Pancreas (tissue), 10 donors: ENCODE measurements around the gene SND1. TPM values are rescaled to one million over a fixed set of nuclear protein-coding genes. Genes with fewer than 3 reads are reported as not detected.

Experiments
- ATAC-seq, 4 donors: fragments of 200-7000 bp; cut with Tn5 transposase; one replicate each; pipeline versions ENCODE4 v1.8.0 to v1.9.1; 2020; ENCODE audit warnings: mild to moderate bottlenecking in 4 of 4, moderate library complexity in 4 of 4
- DNase-seq, 6 donors: peaks; one replicate each; pipeline ENCODE4 v3.0.0-alpha.2; 2020
- FAIRE-seq: peaks from 2 replicates; lab custom pipeline; 2012; peaks lifted over from hg19 to GRCh38; lab: Jason Lieb, UNC
- H3K27ac ChIP-seq, 4 donors: fragments of 200-600 bp; sonication (generic); 1 replicate in 3 of 4; 2 replicates in 1 of 4; pipeline versions ENCODE4 v1.5.0 to v1.8.0; 2020
- H3K27me3 ChIP-seq, 4 donors: fragments of 200-600 bp; one replicate each; pipeline ENCODE4 v1.8.0; 2021
- H3K36me3 ChIP-seq, 3 donors: fragments of 200-600 bp; sonication (generic) in 1 of 3; one replicate each; pipeline versions ENCODE4 v1.5.0 to v1.8.0; 2020 to 2021
- H3K4me1 ChIP-seq, 3 donors: fragments of 200-600 bp; one replicate each; pipeline ENCODE4 v1.8.0; 2021
- H3K4me3 ChIP-seq, 4 donors: fragments of 200-600 bp; sonication (generic) in 2 of 4; one replicate each; pipeline versions ENCODE4 v1.5.0 to v1.8.0; 2020 to 2021
- H3K9me3 ChIP-seq, 4 donors: fragments of 200-600 bp; one replicate each; pipeline ENCODE4 v1.8.0; 2021
- CTCF ChIP-seq, 4 donors: fragments of 200-600 bp; sonication (generic) in 3 of 4; IDR thresholded peaks; one replicate each; pipeline versions ENCODE4 v1.5.0 to v1.8.0; 2021; ENCODE audit warnings: antibody characterized with exemption in 4 of 4
- WGBS, 2 donors: extraction: QIAGEN DNeasy Blood & Tissue Kit; methylation state at CpG; one replicate each; pipeline ENCODE4 v1.1.7; 2013; 5-methylcytosine and 5-hydroxymethylcytosine counted together
- intact Hi-C, 3 donors: fragments of 100-400 bp; cut with DNase I; formaldehyde crosslinking; loops; one replicate each; pipeline versions ENCODE4 v1.11.1 to v1.14.2; 2022
- microRNA-seq, 2 donors: library from miRNA; unstranded; fragments of <30 nt; microRNA quantifications; one replicate each; pipeline versions ENCODE4 to v1.1.0, GENCODE V29; 2019 to 2020
- polyA plus RNA-seq, 2 donors: library from polyadenylated mRNA; stranded (reverse); fragments of 200-250 nt; gene quantifications; one replicate each; pipeline ENCODE4 v1.2.3, GENCODE V29; 2013
- total RNA-seq, 6 donors: library from RNA; stranded (reverse); fragmentation: NEBNext Ultra II Directional in 4 of 6; extraction: Animal tissue kit (Norgen Biotek cat#: 25700) in 4 of 6; gene quantifications; one replicate each; pipeline versions ENCODE4 v1.2.1 to v1.2.4, GENCODE V29; 2021 to 2023
- donor health status: healthy with polysubstance abuse.
- donor health status: DM: no; HTN: no; CAD: no; lungs with moderate emphysema.
- donor health status: DM: no; HTN: no; CAD: no.
- donor health status: control.
- donor health status: control.
- donor health status: Bipolar disorder and iron deficiency.
- donor health status: DM: yes; HTN: yes; CAD: no.
- donor health status: DM: no; HTN: no; CAD: no.
- donor health status: DM: no; HTN: no; CAD: no.
- donor health status: DM: yes; HTN: yes; CAD: no.

The SND1 gene
- total and polyA plus RNA-seq, 8 donors, result 84.1 to 308 (median 225) TPM

- 89 to 90% methylated on average over 6 of the region's 6 CpGs for WGBS, 2 donors
- no peak overlapping the region for H3K27ac ChIP-seq
- TF ChIP-seq CTCF (IDR thresholded peaks at IDR 0.05), result no peak
- ATAC-seq (no peak), FAIRE-seq (no peak), DNase-seq (no peak)
- no peak overlapping the region for H3K4me3 ChIP-seq
- no peaks in the 10 kb centered on the region for H3K9me3 ChIP-seq
- H3K27me3 ChIP-seq, result no peaks in the 10 kb centered on the region
- H3K36me3 ChIP-seq, result no peaks in the 10 kb centered on the region
- H3K4me1 ChIP-seq, result no peaks in the 10 kb centered on the region
- intact Hi-C loops, result loop anchor here in 1 of 3 donors (5.0 kb wide), 1 partner anchor 61 kb away; no protein-coding TSS in a partner anchor
Observed at GRCh38 chr7:128141683-128142195, 489.7 kb downstream of the SND1 start.

Small RNAs within 50 kb of the gene (microRNA-seq; reads per million reads assigned to microRNA genes)
- 0 reads per million in 2 donors for gene MIR593

Other genes with a start within 250 kb of the SND1 start
- gene GCC1, start 66.6 kb upstream of the SND1 start, total RNA-seq, result 10 to 100 TPM in 1 of 6 donors, 1 to 10 TPM in 5; 6.5 to 12.2 (median 7.0) TPM
- gene GCC1, start 66.6 kb upstream of the SND1 start, polyA plus RNA-seq, result 1 to 10 TPM; 4.3 to 4.6 TPM
- 10 to 100 TPM; 71.0 to 86.4 (median 76.8) TPM for gene ARF5, start 63.8 kb upstream of the SND1 start, total RNA-seq
- gene ARF5, start 63.8 kb upstream of the SND1 start, polyA plus RNA-seq, result 100 to 1,000 TPM; 160 to 207 TPM
- under 1 TPM in 3 of 6 donors, not detected in 3; 0.37 to 0.49 (median 0.41) TPM for gene FSCN3, start 58.5 kb upstream of the SND1 start, total RNA-seq
- gene FSCN3, start 58.5 kb upstream of the SND1 start, polyA plus RNA-seq, result under 1 TPM; 0.89 to 0.95 TPM
- under 1 TPM in 2 of 6 donors, not detected in 4; 0.09 to 0.21 TPM for gene PAX4, start 34.1 kb upstream of the SND1 start, total RNA-seq
- under 1 TPM in 1 of 2 donors, not detected in 1; 0.42 TPM for gene PAX4, start 34.1 kb upstream of the SND1 start, polyA plus RNA-seq